Esophagus mucosa (tissue), 1 donor: ENCODE data around the gene KIF21A. TPM values are rescaled to one million over a fixed set of nuclear protein-coding genes. Genes with fewer than 3 reads are reported as not detected.
"Not testable (repeated sequence)": the region's sequence is repeated elsewhere in the genome, so short reads cannot be mapped to it uniquely, and the experiment has no call there.

ENCODE experiments used
- ATAC-seq: fragments of 200-7000 bp; cut with Tn5 transposase; one replicate; pipeline ENCODE4 v1.9.1; 2020
- total RNA-seq: library from RNA; stranded (reverse); gene quantifications from one replicate; pipeline ENCODE4 v1.2.4, GENCODE V29; 2023
- donor health status: DM: yes; HTN: yes; CAD: no.

The KIF21A gene, protein sequence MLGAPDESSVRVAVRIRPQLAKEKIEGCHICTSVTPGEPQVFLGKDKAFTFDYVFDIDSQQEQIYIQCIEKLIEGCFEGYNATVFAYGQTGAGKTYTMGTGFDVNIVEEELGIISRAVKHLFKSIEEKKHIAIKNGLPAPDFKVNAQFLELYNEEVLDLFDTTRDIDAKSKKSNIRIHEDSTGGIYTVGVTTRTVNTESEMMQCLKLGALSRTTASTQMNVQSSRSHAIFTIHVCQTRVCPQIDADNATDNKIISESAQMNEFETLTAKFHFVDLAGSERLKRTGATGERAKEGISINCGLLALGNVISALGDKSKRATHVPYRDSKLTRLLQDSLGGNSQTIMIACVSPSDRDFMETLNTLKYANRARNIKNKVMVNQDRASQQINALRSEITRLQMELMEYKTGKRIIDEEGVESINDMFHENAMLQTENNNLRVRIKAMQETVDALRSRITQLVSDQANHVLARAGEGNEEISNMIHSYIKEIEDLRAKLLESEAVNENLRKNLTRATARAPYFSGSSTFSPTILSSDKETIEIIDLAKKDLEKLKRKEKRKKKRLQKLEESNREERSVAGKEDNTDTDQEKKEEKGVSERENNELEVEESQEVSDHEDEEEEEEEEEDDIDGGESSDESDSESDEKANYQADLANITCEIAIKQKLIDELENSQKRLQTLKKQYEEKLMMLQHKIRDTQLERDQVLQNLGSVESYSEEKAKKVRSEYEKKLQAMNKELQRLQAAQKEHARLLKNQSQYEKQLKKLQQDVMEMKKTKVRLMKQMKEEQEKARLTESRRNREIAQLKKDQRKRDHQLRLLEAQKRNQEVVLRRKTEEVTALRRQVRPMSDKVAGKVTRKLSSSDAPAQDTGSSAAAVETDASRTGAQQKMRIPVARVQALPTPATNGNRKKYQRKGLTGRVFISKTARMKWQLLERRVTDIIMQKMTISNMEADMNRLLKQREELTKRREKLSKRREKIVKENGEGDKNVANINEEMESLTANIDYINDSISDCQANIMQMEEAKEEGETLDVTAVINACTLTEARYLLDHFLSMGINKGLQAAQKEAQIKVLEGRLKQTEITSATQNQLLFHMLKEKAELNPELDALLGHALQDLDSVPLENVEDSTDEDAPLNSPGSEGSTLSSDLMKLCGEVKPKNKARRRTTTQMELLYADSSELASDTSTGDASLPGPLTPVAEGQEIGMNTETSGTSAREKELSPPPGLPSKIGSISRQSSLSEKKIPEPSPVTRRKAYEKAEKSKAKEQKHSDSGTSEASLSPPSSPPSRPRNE (N-terminal part only)
- 19.0 TPM for total RNA-seq

- ATAC-seq: peak; percentile 99
Observed at GRCh38 chr12:39443081-39443928, at the start of gene KIF21A. KIF21A (minus strand) TSS chr12:39443120; CDS start chr12:39442970, 150 bp downstream.

DNA sequence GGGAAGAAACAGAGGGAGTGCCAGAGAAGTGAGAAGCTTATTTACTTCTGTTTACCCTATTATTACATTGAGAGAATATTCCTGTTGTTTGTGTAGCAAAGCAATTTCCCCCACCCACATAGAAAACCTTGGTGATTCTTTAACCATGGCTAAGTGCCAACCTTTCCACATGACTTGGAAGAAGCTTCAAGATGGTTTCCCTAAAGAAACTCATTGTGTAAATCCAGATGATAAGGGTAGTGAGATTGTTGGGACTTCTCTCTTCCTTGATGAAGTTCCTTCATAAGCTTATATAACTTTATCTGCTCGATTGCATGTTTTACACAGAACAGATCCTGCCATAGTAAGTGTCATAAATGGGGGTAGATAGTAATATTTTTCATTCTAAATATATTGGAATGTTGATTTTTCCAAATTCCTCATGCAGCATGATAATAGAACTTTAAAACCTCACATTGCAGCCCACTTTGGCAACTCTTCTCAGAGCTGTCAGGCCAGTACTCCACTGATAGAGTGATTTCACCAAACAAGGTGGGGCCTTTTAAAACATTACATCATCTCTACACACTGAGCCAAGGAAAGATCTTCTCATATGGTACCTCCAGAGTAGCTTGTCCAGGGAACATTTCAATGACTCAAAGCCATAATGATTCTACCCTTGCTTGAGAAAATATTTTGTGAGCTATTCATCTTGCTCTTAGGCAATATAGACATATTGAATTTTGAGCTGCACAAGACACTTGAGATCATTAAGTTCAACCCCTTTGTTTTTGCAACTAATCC is 47.8 kb upstream of the KIF21A start:
- ATAC-seq: peak; percentile 89

GRCh38 chr12:39483597-39483996 is 40.7 kb upstream of the KIF21A start:
- ATAC-seq: no peak

DNA sequence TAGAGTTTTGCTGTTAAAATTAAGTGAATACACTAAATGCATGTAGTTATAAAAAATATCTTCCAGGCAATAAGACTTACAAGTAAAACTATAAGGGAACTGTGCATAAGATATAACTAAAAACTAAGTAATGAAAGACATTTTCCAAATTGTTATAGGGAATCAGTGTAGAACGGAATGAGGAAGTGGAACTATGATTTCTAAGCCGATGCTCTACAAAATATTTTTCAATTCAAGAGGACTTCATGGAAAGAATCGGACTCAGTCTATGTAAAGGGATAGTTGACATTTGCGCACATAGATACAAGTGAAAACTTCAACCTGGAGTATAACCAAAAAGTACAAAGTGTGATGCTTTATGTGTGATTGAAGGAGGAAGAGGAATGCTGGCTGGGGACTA is 40.1 kb upstream of the KIF21A start:
- no peak for ATAC-seq

DNA sequence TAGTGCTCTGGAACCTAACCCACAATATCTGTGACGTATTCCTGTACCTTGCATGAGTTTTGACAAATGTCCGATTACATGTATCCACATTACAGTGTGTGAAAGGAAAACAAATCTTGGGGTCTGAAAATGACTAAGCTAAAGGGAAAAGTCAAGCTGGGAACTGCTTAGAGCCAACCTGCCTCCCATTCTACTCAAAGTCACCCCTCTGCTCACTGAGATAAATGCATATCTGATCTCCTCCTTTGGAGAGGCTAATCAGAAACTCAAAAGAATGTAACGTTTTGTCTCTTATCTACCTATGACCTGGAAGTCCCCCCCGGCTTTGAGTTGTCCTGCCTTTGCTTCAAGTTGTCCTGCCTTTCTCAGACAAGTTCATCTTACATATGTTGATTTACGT is 34.0 kb upstream of the KIF21A start:
- no peak for ATAC-seq

GRCh38 chr12:39476121-39476520 is 33.2 kb upstream of the KIF21A start:
- ATAC-seq: no peak

DNA sequence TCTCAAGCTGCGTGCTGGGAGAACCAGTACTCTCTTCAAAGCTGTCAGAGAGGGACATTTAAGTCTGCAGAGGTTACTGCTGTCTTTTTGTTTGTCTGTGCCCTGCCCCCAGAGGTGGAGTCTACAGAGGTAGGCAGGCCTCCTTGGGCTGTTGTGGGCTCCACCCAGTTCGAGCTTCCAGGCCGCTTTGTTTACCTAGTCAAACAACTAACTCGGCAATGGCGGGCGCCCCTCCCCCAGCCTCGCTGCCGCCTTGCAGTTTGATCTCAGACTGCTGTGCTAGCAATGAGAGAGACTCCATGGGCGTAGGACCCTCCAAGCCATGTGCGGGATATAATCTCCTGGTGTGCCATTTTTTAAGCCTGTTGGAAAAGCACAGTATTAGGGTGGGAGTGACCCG is 32.2 kb upstream of the KIF21A start:
- not testable (repeated sequence) for ATAC-seq

DNA sequence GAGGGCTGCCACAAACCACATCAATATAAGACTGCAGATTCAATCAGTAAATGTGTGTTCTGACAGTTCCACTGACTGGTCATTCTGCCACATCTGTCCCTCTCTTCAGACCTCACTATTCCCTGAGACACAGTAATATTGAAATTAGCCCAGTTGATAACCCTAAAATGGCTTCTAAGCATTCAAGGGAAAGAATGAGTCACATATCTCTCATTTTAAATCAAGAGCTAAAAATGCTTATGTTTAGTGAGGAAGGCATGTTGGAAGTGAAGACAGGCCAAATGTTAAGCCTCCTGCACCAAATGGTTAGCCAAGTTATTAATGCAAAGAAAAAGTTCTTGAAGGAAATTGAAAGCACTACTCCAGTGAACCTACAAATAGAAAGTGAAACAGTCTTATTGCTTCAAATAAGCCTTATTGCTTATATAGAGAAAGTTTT is 24.5 kb upstream of the KIF21A start:
- no peak for ATAC-seq

- ATAC-seq: peak; percentile 85
Observed at GRCh38 chr12:39464976-39465695, 22.2 kb upstream of the KIF21A start.

DNA sequence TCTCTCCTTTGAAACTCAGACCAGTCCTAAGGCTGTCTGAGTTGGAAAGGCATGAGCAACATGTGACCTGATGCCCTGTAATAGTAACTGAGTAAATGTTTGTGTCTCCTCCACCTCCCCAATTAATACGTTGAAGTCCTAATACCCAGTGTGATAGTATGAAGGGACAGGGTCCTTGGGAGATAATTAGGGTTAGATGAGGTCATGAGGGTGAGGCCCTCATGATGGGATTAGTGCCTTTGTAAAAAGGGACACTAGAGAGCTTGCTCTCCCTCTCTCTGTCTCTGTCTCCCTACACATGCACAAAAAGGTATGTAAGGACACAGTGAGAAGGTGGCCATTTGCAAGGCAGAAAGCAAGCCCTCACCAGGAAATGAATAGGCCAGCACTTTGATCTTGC is 18.1 kb upstream of the KIF21A start:
- no peak for ATAC-seq

- no peak for ATAC-seq
Observed at GRCh38 chr12:39459027-39459434, 16.1 kb upstream of the KIF21A start.

DNA sequence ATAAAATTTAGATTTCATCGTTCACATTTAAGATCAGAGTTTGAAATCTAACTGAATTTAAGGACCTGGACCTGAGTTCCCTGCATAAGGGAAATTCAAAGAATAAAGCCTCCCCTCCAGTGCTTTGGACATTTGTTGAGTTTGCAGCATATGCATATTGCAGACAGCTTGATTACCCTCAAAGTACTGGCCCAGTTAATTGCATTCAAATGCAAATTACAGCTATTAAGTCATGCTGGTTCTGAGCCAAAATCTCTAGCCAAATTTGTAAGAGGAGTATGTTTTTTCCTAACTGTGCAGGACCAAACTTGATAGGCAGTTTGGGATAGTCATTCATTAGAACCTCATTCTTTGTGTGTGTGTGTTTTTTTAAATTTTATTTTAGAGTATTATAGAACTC is 9.1 kb upstream of the KIF21A start:
- ATAC-seq: no peak

DNA sequence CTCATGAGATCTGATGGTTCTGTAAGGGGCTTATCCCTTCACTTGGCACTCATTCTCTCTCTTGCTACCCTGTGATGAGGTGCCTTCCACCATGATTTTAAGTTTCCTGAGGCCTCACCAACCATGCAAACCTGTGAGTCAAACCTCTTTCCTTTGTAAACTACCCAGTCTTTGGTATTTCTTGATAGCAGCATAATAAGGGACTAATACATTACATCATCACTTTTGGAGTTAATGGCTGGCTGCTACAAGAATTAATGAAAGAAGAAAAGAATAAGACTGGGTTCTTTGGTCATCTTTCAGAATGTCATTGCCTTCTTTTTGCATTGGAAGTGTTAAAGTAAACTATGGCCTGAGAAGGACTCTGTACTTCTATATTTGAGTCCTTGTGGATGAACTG is 5.1 kb upstream of the KIF21A start:
- ATAC-seq: no peak

DNA sequence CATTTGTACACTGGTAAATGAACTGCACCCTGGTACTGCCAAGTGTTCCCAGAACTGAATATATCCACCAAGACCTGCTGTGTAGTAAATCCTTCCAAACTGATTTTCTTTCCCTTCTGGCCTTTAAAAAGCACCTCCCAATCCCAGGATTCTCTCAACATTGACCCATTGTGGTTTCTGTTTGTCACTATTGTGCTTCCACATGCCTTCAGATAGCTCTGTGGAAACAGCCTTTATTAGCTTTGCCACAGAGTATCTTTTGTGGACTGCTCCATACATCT is 949 bp upstream of the KIF21A start:
- ATAC-seq: no peak

DNA sequence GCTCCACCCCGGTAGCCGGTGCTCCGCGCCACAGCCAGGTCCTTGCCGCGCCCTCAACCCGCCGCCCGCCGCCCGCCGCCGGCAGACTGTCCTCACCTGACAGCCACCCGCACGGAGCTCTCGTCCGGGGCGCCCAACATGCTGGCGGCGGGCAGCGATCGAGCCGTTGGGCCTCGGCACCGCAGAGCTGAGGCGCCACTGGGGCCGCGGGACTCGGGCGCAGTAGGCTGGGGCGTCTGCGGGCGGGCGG is 164 bp downstream of the KIF21A start:
- peak; percentile 40 for ATAC-seq

DNA sequence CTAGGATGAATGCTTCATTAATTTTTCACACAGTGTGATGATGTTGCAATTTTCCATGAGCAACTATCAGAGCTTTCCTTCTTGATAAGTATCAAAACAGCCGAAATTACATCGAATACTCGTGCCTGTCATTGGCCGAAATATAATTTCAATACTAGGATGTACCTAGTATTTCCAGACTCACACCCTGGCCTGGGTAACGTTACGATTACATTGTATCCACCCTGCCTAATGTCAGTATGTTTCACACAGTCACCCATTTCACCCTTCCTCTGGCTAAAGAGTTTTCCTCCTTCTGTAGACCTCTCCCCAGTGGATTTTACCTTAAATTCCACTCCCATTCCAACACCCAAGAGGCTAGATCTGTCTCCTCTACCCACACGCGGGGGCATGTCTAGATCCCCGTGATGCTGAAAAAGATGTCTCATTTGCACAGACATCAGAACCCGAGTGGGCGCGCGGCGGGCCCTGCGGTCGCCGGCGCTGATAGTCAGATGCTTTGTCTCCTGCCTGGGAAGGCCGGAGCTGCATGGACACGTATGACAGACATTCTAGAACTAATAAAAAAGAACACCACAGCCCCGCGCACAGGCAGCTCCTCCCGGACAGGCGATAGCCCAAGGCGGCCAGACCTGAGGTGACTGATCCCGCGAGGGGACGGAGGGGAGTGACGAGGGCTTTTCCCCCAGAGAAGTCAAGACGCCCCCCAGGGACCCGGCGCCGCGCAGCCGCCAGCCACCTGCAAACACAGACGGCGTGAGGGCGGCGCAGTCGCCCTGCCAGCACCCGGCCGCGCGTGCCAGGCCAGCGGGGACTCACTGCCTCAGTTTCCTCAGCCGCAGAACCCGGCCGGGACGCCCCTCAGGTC is 723 bp downstream of the KIF21A start:
- no peak for ATAC-seq

- ATAC-seq: no peak
Observed at GRCh38 chr12:39441189-39441962, 1.5 kb downstream of the KIF21A start.

- ATAC-seq: no peak
Observed at GRCh38 chr12:39440781-39441180, 2.1 kb downstream of the KIF21A start.

DNA sequence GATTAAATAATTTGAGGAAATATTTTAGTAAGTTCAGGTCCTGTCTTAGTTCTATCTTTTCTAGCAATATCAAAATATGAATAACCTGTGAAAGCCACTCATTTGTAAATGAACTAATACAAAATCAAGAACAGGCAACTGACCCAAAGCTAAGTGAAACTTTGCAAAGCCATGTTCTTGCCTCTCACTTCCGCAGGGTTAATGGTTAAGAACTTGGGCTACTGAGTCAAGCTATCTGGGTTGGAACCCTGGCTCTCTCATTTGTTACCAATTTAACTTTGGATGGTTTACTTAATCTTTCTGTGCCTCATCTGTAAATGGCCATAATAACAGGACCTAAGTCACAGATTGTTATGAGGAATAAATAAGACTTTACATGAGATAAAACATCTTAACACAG is 2.8 kb downstream of the KIF21A start:
- no peak for ATAC-seq
